H1 (cell line): ENCODE measurements around the gene MYO16. TPM values are rescaled to one million over a fixed set of nuclear protein-coding genes. Genes with fewer than 3 reads are reported as not detected.

Experiments
- CTCF ChIA-PET: fragments of 300-600 bp; sonication (Branson Sonifier 250); formaldehyde crosslinking; loops from one replicate; lab custom pipeline; 2021; ENCODE audit not compliant: partially characterized antibody; lab: Charles Lee
- POLR2A ChIA-PET: fragments of 300-600 bp; sonication (Branson Sonifier 250); formaldehyde crosslinking; loops from one replicate; lab custom pipeline; 2021; ENCODE audit warnings: inconsistent platforms; ENCODE audit not compliant: partially characterized antibody; lab: Charles Lee
- DNase-seq, 2 experiments: peaks; one replicate each; pipeline versions ENCODE4 v3.0.0 to v3.0.0-alpha.2; 2010 to 2022; ENCODE audit warnings: low spot score in 2 of 2, low read depth in 1 of 2, mixed read lengths in 1 of 2
- FAIRE-seq: peaks from 2 replicates; lab custom pipeline; 2011; peaks lifted over from hg19 to GRCh38; lab: Jason Lieb, UNC
- H2AFZ ChIP-seq: 2 replicates; pipeline ENCODE4 v1.8.1; 2012; ENCODE audit warnings: low read length, inconsistent platforms
- H2AK5ac ChIP-seq: 2 replicates; pipeline ENCODE4 v1.6.1; 2013; ENCODE audit warnings: low read depth, low read length
- H2BK120ac ChIP-seq: replicated peaks from 2 replicates; pipeline ENCODE3; 2013; ENCODE audit warnings: low read depth, low read length, inconsistent platforms
- H2BK12ac ChIP-seq: 2 replicates; pipeline ENCODE4 v1.6.1; 2013; ENCODE audit warnings: low read depth, low read length
- H2BK15ac ChIP-seq: 2 replicates; pipeline ENCODE4 v1.6.1; 2013; ENCODE audit warnings: low read length
- H2BK20ac ChIP-seq: 2 replicates; pipeline ENCODE4 v1.6.1; 2013; ENCODE audit warnings: low read length
- H2BK5ac ChIP-seq: 2 replicates; pipeline ENCODE4 v1.6.1; 2013; ENCODE audit warnings: low read depth, low read length
- H3K14ac ChIP-seq: 2 replicates; pipeline ENCODE4 v1.6.1; 2013; ENCODE audit warnings: inconsistent platforms; ENCODE audit not compliant: insufficient read length
- H3K18ac ChIP-seq: 2 replicates; pipeline ENCODE4 v1.6.1; 2013; ENCODE audit warnings: low read length; ENCODE audit errors: extremely low read depth
- H3K23ac ChIP-seq: 2 replicates; pipeline ENCODE4 v1.6.1; 2013; ENCODE audit warnings: inconsistent platforms; ENCODE audit not compliant: insufficient read length
- H3K23me2 ChIP-seq: 2 replicates; pipeline ENCODE4 v1.6.1; 2013; ENCODE audit warnings: low read depth, low read length
- H3K27ac ChIP-seq: 2 replicates; pipeline ENCODE4 v1.6.1; 2011; ENCODE audit warnings: low read depth, low read length, inconsistent platforms
- H3K27me3 ChIP-seq, 4 experiments: replicated peaks in 1 of 4; 1 replicate in 1 of 4; 2 replicates in 3 of 4; pipeline versions ENCODE4 v1.6.1 to v1.8.1; 2011 to 2013; ENCODE audit warnings: low read length in 3 of 4, mild to moderate bottlenecking in 3 of 4, inconsistent platforms in 2 of 4, mixed read lengths in 2 of 4, moderate library complexity in 1 of 4; ENCODE audit not compliant: control insufficient read depth in 3 of 4, insufficient read depth in 3 of 4; ENCODE audit errors: extremely low read depth in 1 of 4
- H3K36me3 ChIP-seq, 4 experiments: 2 replicates each; pipeline versions ENCODE4 v1.6.1 to v1.8.1; 2011 to 2013; ENCODE audit warnings: mild to moderate bottlenecking in 4 of 4, low read length in 3 of 4, moderate library complexity in 2 of 4, control low read depth in 1 of 4, inconsistent platforms in 1 of 4; ENCODE audit not compliant: insufficient read depth in 4 of 4, control insufficient read depth in 2 of 4
- H3K4ac ChIP-seq: replicated peaks from 2 replicates; pipeline ENCODE3; 2013; ENCODE audit warnings: low read length, low read depth, mixed read lengths, inconsistent platforms; ENCODE audit not compliant: insufficient read length
- H3K4me1 ChIP-seq, 4 experiments: replicated peaks in 1 of 4; 1 replicate in 1 of 4; 2 replicates in 3 of 4; pipeline versions ENCODE4 v1.6.1 to v1.8.1; 2011 to 2013; ENCODE audit warnings: low read length in 3 of 4, inconsistent platforms in 2 of 4, mixed read lengths in 1 of 4; ENCODE audit not compliant: insufficient read depth in 4 of 4, control insufficient read depth in 3 of 4
- H3K4me2 ChIP-seq, 2 experiments: 2 replicates each; pipeline versions ENCODE4 v1.6.1 to v1.8.1; 2011 to 2013; ENCODE audit warnings: low read depth in 2 of 2, low read length in 2 of 2, control low read depth in 1 of 2, inconsistent platforms in 1 of 2, mild to moderate bottlenecking in 1 of 2; ENCODE audit not compliant: insufficient read depth in 1 of 2
- H3K4me3 ChIP-seq, 4 experiments: fragments of 200-600, 300-600 bp in 1 of 4; sonication (generic), shearing (Covaris generic), sonication (Bioruptor Twin) in 1 of 4; 2 replicates each; pipeline versions ENCODE4 v1.5.1 to v1.8.1; 2011 to 2016; ENCODE audit warnings: low read length in 4 of 4, low read depth in 3 of 4, control low read depth in 2 of 4, inconsistent platforms in 2 of 4, mild to moderate bottlenecking in 2 of 4, mixed read lengths in 1 of 4, moderate library complexity in 1 of 4; ENCODE audit not compliant: insufficient read depth in 2 of 4; ENCODE audit errors: extremely low read depth in 1 of 4
- H3K56ac ChIP-seq: replicated peaks from 2 replicates; pipeline ENCODE3; 2013; ENCODE audit warnings: low read depth, mild to moderate bottlenecking, mixed read lengths, low read length, inconsistent platforms; ENCODE audit not compliant: insufficient read length
- H3K79me1 ChIP-seq: 2 replicates; pipeline ENCODE4 v1.6.1; 2013; ENCODE audit warnings: low read depth, low read length, control low read depth
- H3K79me2 ChIP-seq, 2 experiments: 2 replicates each; pipeline versions ENCODE4 v1.6.1 to v1.8.1; 2012 to 2013; ENCODE audit warnings: low read length in 2 of 2, mild to moderate bottlenecking in 2 of 2, inconsistent platforms in 1 of 2; ENCODE audit not compliant: insufficient read depth in 2 of 2, control insufficient read depth in 1 of 2
- H3K9ac ChIP-seq, 4 experiments: replicated peaks in 1 of 4; 1 replicate in 1 of 4; 2 replicates in 3 of 4; pipeline versions ENCODE4 v1.6.1 to v1.8.1; 2011 to 2013; ENCODE audit warnings: low read depth in 3 of 4, low read length in 3 of 4, control low read depth in 2 of 4, mild to moderate bottlenecking in 2 of 4, moderate library complexity in 2 of 4, inconsistent platforms in 1 of 4; ENCODE audit errors: extremely low read depth in 1 of 4
- H3K9me3 ChIP-seq, 2 experiments: 2 replicates each; pipeline versions ENCODE4 v1.6.1 to v1.8.1; 2012 to 2013; ENCODE audit warnings: mild to moderate bottlenecking in 2 of 2, moderate library complexity in 2 of 2, control low read depth in 1 of 2, inconsistent platforms in 1 of 2, low read depth in 1 of 2, low read length in 1 of 2, mixed read lengths in 1 of 2; ENCODE audit not compliant: insufficient read depth in 2 of 2
- H4K20me1 ChIP-seq, 2 experiments: replicated peaks in 1 of 2; 2 replicates each; pipeline versions ENCODE3 to v1.8.1; 2011 to 2013; ENCODE audit warnings: inconsistent platforms in 2 of 2, low read length in 2 of 2, mild to moderate bottlenecking in 1 of 2; ENCODE audit not compliant: insufficient read depth in 2 of 2, control insufficient read depth in 1 of 2
- H4K5ac ChIP-seq: 2 replicates; pipeline ENCODE4 v1.6.1; 2013; ENCODE audit warnings: low read length, low read depth, mixed read lengths, inconsistent platforms; ENCODE audit not compliant: insufficient read length
- H4K8ac ChIP-seq: 2 replicates; pipeline ENCODE4 v1.8.0; 2013; ENCODE audit warnings: mild to moderate bottlenecking, moderate library complexity, low read length, inconsistent platforms; ENCODE audit not compliant: insufficient read depth; ENCODE audit errors: extremely low read depth
- H4K91ac ChIP-seq: replicated peaks from 2 replicates; pipeline ENCODE3; 2013; ENCODE audit warnings: low read length, mixed read lengths, inconsistent platforms; ENCODE audit not compliant: insufficient read length
- CHD2 ChIP-seq: IDR thresholded peaks from 2 replicates; pipeline ENCODE4 v1.6.1; 2012; ENCODE audit warnings: low read length, improper control_type of control experiment
- RAD21 ChIP-seq, 2 experiments: IDR thresholded peaks in 1 of 2; conservative IDR thresholded peaks in 1 of 2; 2 replicates each; pipeline ENCODE4 v1.6.1; 2011; ENCODE audit warnings: low read depth in 2 of 2, low read length in 2 of 2, improper control_type of control experiment in 1 of 2, inconsistent platforms in 1 of 2, mild to moderate bottlenecking in 1 of 2, moderate library complexity in 1 of 2
- WGBS, 2 experiments: shearing (Covaris generic) in 1 of 2; methylation state at CpG; one replicate each; pipeline versions ENCODE4 v1.1.6 to v1.1.7; 2013 to 2015; ENCODE audit warnings: low lambda C conversion rate in 2 of 2, mixed read lengths in 2 of 2, inconsistent platforms in 1 of 2, low coverage in 1 of 2, missing lambda C conversion rate in 1 of 2; ENCODE audit not compliant: insufficient replicate concordance in 2 of 2, insufficient coverage in 1 of 2, insufficient read length in 1 of 2; ENCODE audit errors: extremely low coverage in 1 of 2, missing lambda C conversion rate in 1 of 2; 5-methylcytosine and 5-hydroxymethylcytosine counted together
- polyA plus RNA-seq, 7 experiments: library from polyadenylated mRNA; depleted of rRNA in 3 of 7; stranded (reverse) in 5 of 7; unstranded in 2 of 7; fragments of >200 nt in 5 of 7; fragments of 200-250 nt in 2 of 7; gene quantifications; 1 replicate in 5 of 7; 2 replicates in 1 of 7; 4 replicates in 1 of 7; pipeline versions ENCODE4 v1.2.1 to v1.2.3, GENCODE V29; 2011 to 2013; ENCODE audit warnings: missing spikeins in 2 of 7, mixed read lengths in 2 of 7
- total RNA-seq: library from RNA; stranded (reverse); fragmentation: NEBNext Ultra II Directional; extraction: Animal tissue kit (Norgen Biotek cat#: 25700); gene quantifications from 2 replicates; pipeline ENCODE4 v1.2.1, GENCODE V29; 2021

Gene MYO16
- total and polyA plus RNA-seq, 2 of the 8 experiments (the other 6 are each of a cell fraction or from before 2014, with no cell fraction given): 0.02 to 0.22 TPM

GRCh38 chr13:109220631-109221030, 591.2 kb downstream of the MYO16 start:
- Histone ChIP-seq H2BK12ac (no peak overlapping the region), H3K36me3 (no peaks in the 10 kb centered on the region), H3K18ac (no peak overlapping the region), H3K79me1 (no peaks in the 10 kb centered on the region), H3K4me2 (no peak overlapping the region), H3K23me2 (no peaks in the 10 kb centered on the region), H4K8ac (peak overlapping the region; percentile 21; the same call in 1 of the 2 replicates), H4K91ac (no peak overlapping the region), H3K23ac (no peak overlapping the region), H3K14ac (no peak overlapping the region), H3K9me3 (peaks cover 5% of the 10 kb centered on the region in 2 experiments; a peak in 2 of 4 replicates), H3K4me1 (no peaks in the 10 kb centered on the region), H2AK5ac (no peak overlapping the region), H4K20me1 (no peaks in the 10 kb centered on the region), H3K4ac (no peak overlapping the region), H3K27me3 (no peaks in the 10 kb centered on the region), H3K9ac (no peak overlapping the region), H2BK5ac (no peak overlapping the region), H4K5ac (no peak overlapping the region), H2BK20ac (no peak overlapping the region), H3K27ac (no peak overlapping the region), H2BK120ac (no peak overlapping the region), H2BK15ac (no peak overlapping the region), H3K56ac (no peak overlapping the region), H2AFZ (no peak overlapping the region), H3K4me3 (no peak overlapping the region), H3K79me2 (no peaks in the 10 kb centered on the region)
- DNase-seq (no peak), FAIRE-seq (no peak)
- ChIA-PET CTCF (interaction anchor here (1.3 kb wide), 1 partner anchor 407 kb away, joined by 5 read pairs; no protein-coding TSS in a partner anchor), POLR2A (no interaction called here)
- WGBS, 2 experiments: 88% methylated on average over 3 of the region's 3 CpGs; no CpG with 5 or more reads in 1 of the 2 experiments
- TF ChIP-seq CHD2 (no peak), RAD21 (IDR thresholded peaks at IDR 0.05 in 1 of 2, conservative IDR thresholded peaks at IDR 0.05 in 1 of 2; ENCODE audit: low read depth in 2 of 2, low read length in 2 of 2) (no peak)
